Omental fat pad (tissue), 4 donors: ENCODE results near the gene CREB3L2. TPM values are rescaled to one million over a fixed set of nuclear protein-coding genes. Genes with fewer than 3 reads are reported as not detected.
"Not testable (repeated sequence)": the region's sequence is repeated elsewhere in the genome, so short reads cannot be mapped to it uniquely, and the experiment has no call there.

Experiments used
- ATAC-seq: fragments of 150-250 bp; one replicate; pipeline ENCODE4 v1.9.1; 2016; ENCODE audit warnings: mild to moderate bottlenecking, moderate library complexity; ENCODE audit not compliant: low FRiP score
- DNase-seq: peaks from one replicate; pipeline ENCODE4 v3.0.0-alpha.2; 2019; ENCODE audit warnings: low spot score
- CTCF ChIP-seq, 3 donors: fragments of 450-650 bp; IDR thresholded peaks; one replicate each; pipeline ENCODE4 v1.5.1; 2016 to 2017; ENCODE audit warnings: antibody characterized with exemption in 3 of 3, mild to moderate bottlenecking in 3 of 3, moderate library complexity in 2 of 3
- total RNA-seq, 4 donors: library from RNA; depleted of rRNA; stranded (reverse); fragments of >200 nt; gene quantifications; one replicate each; pipeline ENCODE4 v1.1.0, GENCODE V29; 2016

Gene CREB3L2
- total RNA-seq, 4 donors from 2014 or later = 35.6 to 50.4 (median 42.8) TPM

DNA sequence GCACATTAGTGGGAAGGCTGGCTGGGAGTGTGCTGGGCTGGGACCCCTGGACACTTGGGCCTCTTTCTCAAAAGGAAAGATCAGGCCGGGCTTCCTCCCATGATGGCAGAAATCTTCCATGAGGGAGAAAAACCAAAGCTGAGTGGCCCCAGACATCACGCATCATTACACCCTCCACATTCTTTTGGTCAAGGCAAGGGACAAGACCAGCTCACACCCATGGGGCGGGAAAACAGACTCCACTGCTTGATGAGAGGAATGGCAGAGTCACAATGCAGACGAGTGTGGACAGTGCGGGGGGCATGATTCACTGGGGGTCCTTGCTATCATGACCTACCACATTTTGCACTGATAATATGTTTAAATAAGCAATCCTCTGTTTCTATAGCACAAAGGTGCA is 73.3 kb downstream of the CREB3L2 start:
- no peak for TF ChIP-seq CTCF (IDR thresholded peaks at IDR 0.05)
- DNase-seq (no peak), ATAC-seq (no peak)

DNA sequence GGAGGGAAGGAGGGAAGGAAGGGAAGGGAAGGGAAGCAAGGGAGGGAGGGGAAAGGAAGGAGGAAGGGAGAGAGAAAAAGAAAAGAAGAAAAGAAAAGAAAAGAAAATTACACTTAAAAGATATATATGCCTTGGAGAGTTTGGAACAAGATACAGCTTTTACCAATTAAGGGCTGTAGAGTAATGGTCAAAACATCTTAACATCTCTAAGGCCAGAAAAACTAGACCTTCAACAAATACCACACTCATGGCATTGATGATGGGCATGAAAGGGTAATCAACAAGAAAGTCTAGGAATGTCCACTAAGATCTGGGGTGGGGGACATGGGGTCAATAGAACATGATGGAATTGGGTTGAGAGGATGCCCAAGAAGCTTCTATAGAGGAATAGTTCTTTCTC is 74.5 kb downstream of the CREB3L2 start:
- no peak for TF ChIP-seq CTCF (IDR thresholded peaks at IDR 0.05)
- ATAC-seq (no peak), DNase-seq (no peak)

- DNase-seq, ATAC-seq: not testable (repeated sequence)
Measured at GRCh38 chr7:137926206-137926605, 75.7 kb downstream of the CREB3L2 start.

DNA sequence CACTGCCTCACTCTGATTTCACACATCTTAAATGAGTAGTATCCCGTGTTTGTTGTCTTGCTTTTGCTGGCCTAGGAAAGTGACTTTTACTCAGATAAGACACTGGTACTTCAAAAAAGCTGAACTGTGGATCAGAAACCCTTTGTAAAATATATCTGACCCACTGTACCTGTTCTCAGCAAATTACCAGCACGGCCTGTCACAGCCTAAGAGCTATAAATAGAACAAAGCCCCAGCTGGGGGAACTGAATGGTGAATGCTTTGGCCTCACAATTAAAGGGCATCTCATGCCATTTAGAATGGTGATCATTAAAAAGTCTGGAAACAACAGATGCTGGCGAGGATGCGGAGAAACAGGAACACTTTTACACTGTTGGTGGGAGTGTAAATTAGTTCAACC is 76.1 kb downstream of the CREB3L2 start:
- no peak for ATAC-seq
- DNase-seq = no peak
- no peak for TF ChIP-seq CTCF (IDR thresholded peaks at IDR 0.05)

DNA sequence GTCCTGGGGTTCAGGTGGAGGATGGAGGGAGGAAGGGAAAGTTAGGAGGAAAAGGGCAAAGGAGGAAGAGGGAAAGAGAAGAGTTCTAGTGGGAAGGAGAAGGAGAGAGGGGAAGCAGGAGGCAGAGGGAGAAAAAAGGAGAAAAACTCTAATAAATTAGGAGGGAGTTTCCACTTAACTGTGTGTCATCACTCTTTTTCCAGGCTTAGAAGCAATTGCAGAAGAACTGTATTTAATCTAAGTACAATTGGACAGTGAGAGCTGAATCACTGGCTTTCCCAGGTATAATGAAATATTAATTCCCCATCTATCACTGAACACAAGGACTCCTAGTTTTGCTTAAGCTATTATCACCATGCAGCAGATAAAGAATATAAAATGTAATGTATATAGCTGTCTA is 76.8 kb downstream of the CREB3L2 start:
- ATAC-seq (no peak), DNase-seq (no peak)
- TF ChIP-seq CTCF (IDR thresholded peaks at IDR 0.05) = no peak

- no peak for TF ChIP-seq CTCF (IDR thresholded peaks at IDR 0.05)
- no peak for DNase-seq
- ATAC-seq = no peak
Measured at GRCh38 chr7:137923380-137923779, 78.5 kb downstream of the CREB3L2 start.

DNA sequence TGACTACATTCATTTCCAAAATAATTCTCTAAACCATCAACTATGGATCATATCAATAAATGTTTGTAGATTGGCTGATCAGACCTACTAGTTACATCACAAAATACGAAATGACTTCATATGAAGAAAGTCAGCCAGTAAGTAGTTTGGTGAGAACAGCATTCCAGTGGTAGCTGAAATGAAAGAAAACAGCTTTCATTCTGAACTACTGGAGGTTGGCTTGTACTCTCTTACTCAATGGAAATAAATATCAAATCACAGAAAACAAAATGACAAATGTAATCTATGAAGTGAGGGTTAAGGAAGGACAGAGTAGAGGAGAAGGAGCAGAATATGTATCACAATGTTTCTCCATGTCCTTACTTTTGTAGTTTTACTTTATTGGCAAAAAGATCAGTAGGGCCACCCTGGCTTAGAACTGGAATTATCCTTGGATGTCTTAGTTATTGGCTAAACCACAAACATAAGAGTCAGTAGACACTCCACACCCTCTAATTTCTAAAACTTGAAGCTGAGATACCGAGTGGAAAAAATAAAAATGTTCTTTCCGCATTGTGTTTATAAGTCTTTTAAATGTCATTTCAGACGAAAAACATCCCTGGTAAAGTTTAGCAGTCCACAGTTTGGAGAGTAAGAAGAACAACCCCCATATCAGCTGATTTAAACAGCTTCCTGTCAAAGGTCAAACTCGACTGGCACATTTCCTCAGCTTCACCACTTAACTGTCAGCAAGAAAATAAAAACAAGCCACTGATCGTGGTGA is 81.1 kb downstream of the CREB3L2 start:
- DNase-seq = no peak
- ATAC-seq = no peak
- no peak for TF ChIP-seq CTCF (IDR thresholded peaks at IDR 0.05)
